GM12878 (cell line): Measurements from ENCODE around the gene TMEM131L. TPM values are rescaled to one million over a fixed set of nuclear protein-coding genes. Genes with fewer than 3 reads are reported as not detected.

Source experiments
- ATAC-seq: fragments of 200-7000 bp; cut with Tn5 transposase; 3 replicates; pipeline ENCODE4 v1.9.1; 2020; ENCODE audit warnings: mild to moderate bottlenecking, moderate library complexity
- BruUV-seq: library from RNA; stranded (reverse); fragments of 400-500 nt; replicated peaks from 2 replicates; lab custom pipeline; 2021; lab: Mats Ljungman, UMichigan
- CTCF ChIA-PET: fragments of 300-600 bp; sonication (Branson Sonifier 250); formaldehyde crosslinking; extraction: SDS; loops from one replicate; lab custom pipeline; 2021; ENCODE audit warnings: inconsistent platforms; lab: Yijun Ruan, JAX
- POLR2A ChIA-PET: fragments of 350-600 bp; formaldehyde crosslinking; extraction: SDS; loops from one replicate; lab custom pipeline; 2021; ENCODE audit warnings: inconsistent platforms; lab: Charles Lee
- RAD21 ChIA-PET: fragments of 300-600 bp; sonication (Branson Sonifier 250); formaldehyde crosslinking; loops from one replicate; lab custom pipeline; 2023; ENCODE audit warnings: antibody characterized with exemption; ENCODE audit not compliant: unreplicated experiment; lab: Charles Lee
- SMC1A ChIA-PET: fragments of 300-600 bp; sonication (Branson Sonifier 250); formaldehyde crosslinking; loops from one replicate; lab custom pipeline; 2023; ENCODE audit not compliant: unreplicated experiment, uncharacterized antibody; lab: Charles Lee
- DNase-seq: peaks from one replicate; pipeline ENCODE4 v3.0.0-alpha.2; 2011; ENCODE audit warnings: low read depth, low spot score
- FAIRE-seq: peaks from 3 replicates; lab custom pipeline; 2011; peaks lifted over from hg19 to GRCh38; lab: Jason Lieb, UNC
- H2AFZ ChIP-seq: 2 replicates; pipeline ENCODE4 v1.6.0; 2011; ENCODE audit warnings: low read depth, low read length, control low read depth; ENCODE audit not compliant: control insufficient read depth
- H3K27ac ChIP-seq: 2 replicates; pipeline ENCODE4 v1.5.1; 2011; ENCODE audit warnings: control low read depth; ENCODE audit not compliant: control insufficient read depth, insufficient read depth
- H3K27me3 ChIP-seq, 2 experiments: replicated peaks in 1 of 2; 2 replicates each; pipeline versions ENCODE4 v1.6.0 to v1.6.1; 2011; ENCODE audit warnings: low read length in 1 of 2; ENCODE audit not compliant: control insufficient read depth in 2 of 2, insufficient read depth in 2 of 2
- H3K36me3 ChIP-seq, 2 experiments: 2 replicates each; pipeline ENCODE4 v1.5.1; 2011; ENCODE audit warnings: low read length in 1 of 2; ENCODE audit not compliant: control insufficient read depth in 2 of 2, insufficient read depth in 2 of 2
- H3K4me1 ChIP-seq: 2 replicates; pipeline ENCODE4 v1.6.1; 2011; ENCODE audit warnings: mild to moderate bottlenecking, low read length, moderate library complexity, mixed read lengths; ENCODE audit not compliant: control insufficient read depth, insufficient read depth
- H3K4me2 ChIP-seq: 2 replicates; pipeline ENCODE4 v1.6.0; 2011; ENCODE audit warnings: control low read depth; ENCODE audit not compliant: control insufficient read depth, insufficient read depth
- H3K4me3 ChIP-seq: fragments of 200-600 bp; sonication (generic); 2 replicates; pipeline ENCODE4 v1.5.1; 2016
- H3K79me2 ChIP-seq: 2 replicates; pipeline ENCODE4 v1.6.0; 2011; ENCODE audit warnings: low read length; ENCODE audit not compliant: control insufficient read depth, insufficient read depth
- H3K9ac ChIP-seq: 2 replicates; pipeline ENCODE4 v1.8.0; 2011; ENCODE audit warnings: low read length, control low read depth, mixed read lengths; ENCODE audit not compliant: control insufficient read depth, insufficient read depth
- H3K9me3 ChIP-seq: replicated peaks from 3 replicates; pipeline ENCODE4 v1.5.1; 2011; ENCODE audit warnings: mild to moderate bottlenecking, low read length; ENCODE audit not compliant: control insufficient read depth, insufficient read depth
- H4K20me1 ChIP-seq: 2 replicates; pipeline ENCODE4 v1.6.0; 2011; ENCODE audit not compliant: control insufficient read depth, insufficient read depth
- FOXM1 ChIP-seq: IDR thresholded peaks from 2 replicates; pipeline ENCODE4 v1.6.1; 2012; ENCODE audit warnings: low read depth, mild to moderate bottlenecking, inconsistent platforms, low read length, moderate library complexity
- MEF2A ChIP-seq: IDR thresholded peaks from 2 replicates; pipeline ENCODE4 v1.6.1; 2011; ENCODE audit warnings: low read depth, mild to moderate bottlenecking, low read length, moderate library complexity; ENCODE audit not compliant: insufficient read depth
- NR2F1 ChIP-seq: fragments of 450-650 bp; conservative IDR thresholded peaks from 2 replicates; pipeline ENCODE4 v1.6.1; 2017; ENCODE audit warnings: mild to moderate bottlenecking
- PKNOX1 ChIP-seq: fragments of 450-650 bp; IDR thresholded peaks from 2 replicates; pipeline ENCODE4 v1.6.1; 2016; ENCODE audit warnings: mild to moderate bottlenecking
- POLR2A ChIP-seq: IDR thresholded peaks from 2 replicates; pipeline ENCODE4 v1.6.1; 2011; ENCODE audit warnings: low read depth, mild to moderate bottlenecking, low read length
- RCOR1 ChIP-seq: conservative IDR thresholded peaks from 2 replicates; pipeline ENCODE4 v1.6.1; 2012; ENCODE audit warnings: low read depth, low read length, improper control_type of control experiment
- ZNF24 ChIP-seq: fragments of 450-650 bp; IDR thresholded peaks from 2 replicates; pipeline ENCODE4 v1.6.1; 2017; ENCODE audit warnings: antibody characterized with exemption, mild to moderate bottlenecking
- WGBS: methylation state at CpG from one replicate; pipeline ENCODE4 v1.1.6; 2016; ENCODE audit warnings: low lambda C conversion rate; ENCODE audit not compliant: insufficient replicate concordance, insufficient coverage; ENCODE audit errors: missing lambda C conversion rate; 5-methylcytosine and 5-hydroxymethylcytosine counted together
- in situ Hi-C: fragments of 300-500 bp; cut with MboI; formaldehyde crosslinking; loops from 9 replicates; pipeline ENCODE4 v1.14.3; 2018; ENCODE audit warnings: mixed read lengths
- intact Hi-C: fragments of 100-400 bp; cut with micrococcal nuclease; formaldehyde crosslinking; loops from one replicate; pipeline ENCODE4 v1.14.2; 2022; ENCODE audit not compliant: unreplicated experiment
- polyA plus RNA-seq, 11 experiments: library from polyadenylated mRNA; depleted of rRNA in 4 of 11; unstranded in 6 of 11; stranded (reverse) in 5 of 11; fragments of >200 nt; fragmentation: Nextera tagmentation in 4 of 11; fragmentation: Illumina TruSeq in 1 of 11; extraction: Ambion mirVana in 4 of 11; extraction: Trizol in 1 of 11; gene quantifications; 1 replicate in 1 of 11; 2 replicates in 10 of 11; pipeline versions ENCODE4 v1.2.1 to v1.2.3, GENCODE V29; 2011 to 2016; ENCODE audit warnings: inconsistent platforms in 2 of 11, missing spikeins in 2 of 11, low read depth in 1 of 11
- total RNA-seq, 4 experiments: library from RNA; depleted of rRNA in 3 of 4; stranded (reverse); fragments of >200 nt in 3 of 4; fragmentation: Illumina TruSeq in 1 of 4; extraction: Trizol in 1 of 4; gene quantifications; 2 replicates each; pipeline versions ENCODE4 v1.2.1 to v1.2.3, GENCODE V29; 2013 to 2021
- TF ChIP-seq, protein P1 (sequence below): IDR thresholded peaks from 2 replicates; pipeline ENCODE4 v1.6.1; 2012; ENCODE audit warnings: mild to moderate bottlenecking, low read depth, low read length

Gene TMEM131L
- total and polyA plus RNA-seq, 10 of the 15 experiments (the other 5 are each of a cell fraction or from before 2014, with no cell fraction given) = 8.5 to 101 (median 74.4) TPM

DNA sequence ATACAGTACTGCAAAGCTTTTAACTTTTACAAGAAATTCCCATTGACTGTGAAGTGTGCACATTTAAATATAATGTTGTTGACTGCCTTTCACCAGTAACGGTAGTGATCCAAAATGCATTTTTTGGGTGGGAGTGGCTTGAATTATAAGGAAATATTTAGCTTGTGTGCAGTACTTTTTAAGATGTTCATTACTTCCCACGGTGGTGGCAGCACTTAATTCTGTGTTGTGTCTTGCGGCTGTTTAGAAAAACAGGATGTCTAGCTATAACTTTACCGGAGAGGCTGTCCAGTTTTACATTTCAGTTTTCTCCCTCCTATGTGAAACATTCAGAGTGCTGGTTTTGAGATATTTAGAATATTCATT lies 1.7 kb downstream of the TMEM131L start:
- Histone ChIP-seq H3K79me2 (peaks cover 67% of the 10 kb centered on the region), H3K9ac (peak overlapping the region; percentile 80), H3K4me2 (peak overlapping the region; percentile 90), H3K4me1 (peaks cover 31% of the 10 kb centered on the region), H3K36me3 (peaks cover 3 to 8% of the 10 kb centered on the region in 2 experiments), H4K20me1 (no peaks in the 10 kb centered on the region; the same call in 1 of the 2 replicates), H3K4me3 (peak overlapping the region; percentile 98), H3K27ac (peak overlapping the region; percentile 88), H3K27me3 (no peaks in the 10 kb centered on the region), H3K9me3 (no peaks in the 10 kb centered on the region; the same call in 2 of the 3 replicates), H2AFZ (no peak overlapping the region)
- SMC1A ChIA-PET = interaction anchor here (0.8 to 12.9 kb wide), 27 partner anchors 10 to 122 kb away, joined by 3 to 356 read pairs (median 9); no protein-coding TSS in a partner anchor
- intact Hi-C loops = loop anchor here (1.0 kb wide), 5 partner anchors 20 to 124 kb away; partner anchors contain the start of gene MND1
- RAD21 ChIA-PET = interaction anchor here (0.7 to 15.8 kb wide), 20 partner anchors 10 to 175 kb away, joined by 3 to 429 read pairs (median 6); no protein-coding TSS in a partner anchor
- FAIRE-seq = no peak
- CTCF ChIA-PET = interaction anchor here (0.7 to 6.5 kb wide), 22 partner anchors 11 to 176 kb away, joined by 3 to 55 read pairs (median 6); no protein-coding TSS in a partner anchor
- POLR2A ChIA-PET = interaction anchor here (0.6 to 16.1 kb wide), 15 partner anchors 10 to 176 kb away, joined by 3 to 268 read pairs (median 7); no protein-coding TSS in a partner anchor
- BruUV-seq = no TSS peak
- 1% methylated on average over 4 of the region's 4 CpGs for WGBS
- no peak for ATAC-seq
- in situ Hi-C loops = no loop called here
- DNase-seq = no peak
- TF ChIP-seq POLR2A = no peak
- 0 out of 2 replicates have a peak, but pooled peaks have one; percentile 5 for TF ChIP-seq FOXM1
- no peak for TF ChIP-seq PKNOX1

DNA sequence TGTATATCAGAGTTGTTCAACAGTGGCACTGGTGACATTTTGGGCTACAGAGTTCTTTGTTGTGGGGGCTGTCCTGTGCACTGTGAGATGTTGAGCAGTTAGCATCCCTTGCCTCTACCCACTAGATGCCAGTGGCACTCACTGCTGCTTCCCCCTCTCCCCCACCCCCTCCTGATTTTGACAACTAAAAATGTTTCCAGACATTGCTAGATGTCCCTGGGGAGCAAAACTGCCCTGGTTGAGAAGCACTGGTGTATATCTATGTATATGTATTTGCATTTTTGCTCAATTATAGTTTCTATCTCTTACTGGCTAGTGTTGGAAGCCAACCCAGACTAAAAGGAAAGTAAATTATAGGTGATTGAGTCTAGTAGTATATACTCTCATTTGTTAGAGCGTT lies 2.4 kb downstream of the TMEM131L start:
- H3K4me1 ChIP-seq = peaks cover 36% of the 10 kb centered on the region
- no peaks in the 10 kb centered on the region; the same call in 1 of the 2 replicates for H4K20me1 ChIP-seq
- no TSS peak for BruUV-seq
- intact Hi-C loops (loop anchor here (1.0 kb wide), 2 partner anchors 20 to 35 kb away; no protein-coding TSS in a partner anchor), in situ Hi-C loops (no loop called here)
- H3K36me3 ChIP-seq = peaks cover 3 to 10% of the 10 kb centered on the region in 2 experiments
- no peaks in the 10 kb centered on the region for H3K27me3 ChIP-seq
- WGBS = 4% methylated on average over 1 of the region's 1 CpG
- no peaks in the 10 kb centered on the region; the same call in 2 of the 3 replicates for H3K9me3 ChIP-seq
- RAD21 ChIA-PET = interaction anchor here (0.7 to 15.8 kb wide), 18 partner anchors 9 to 175 kb away, joined by 3 to 429 read pairs (median 6); no protein-coding TSS in a partner anchor
- H3K4me3 ChIP-seq = peak overlapping the region; percentile 98
- SMC1A ChIA-PET = interaction anchor here (0.7 to 12.9 kb wide), 21 partner anchors 10 to 125 kb away, joined by 3 to 356 read pairs (median 7); no protein-coding TSS in a partner anchor
- POLR2A ChIA-PET = interaction anchor here (0.7 to 16.1 kb wide), 14 partner anchors 9 to 103 kb away, joined by 3 to 268 read pairs (median 10); no protein-coding TSS in a partner anchor
- peak overlapping the region; percentile 90 for H3K4me2 ChIP-seq
- no peak for FAIRE-seq
- H3K27ac ChIP-seq = peak overlapping the region; percentile 88
- H2AFZ ChIP-seq = no peak overlapping the region
- H3K79me2 ChIP-seq = peaks cover 73% of the 10 kb centered on the region
- CTCF ChIA-PET = interaction anchor here (0.6 to 6.5 kb wide), 19 partner anchors 10 to 175 kb away, joined by 3 to 55 read pairs (median 6); no protein-coding TSS in a partner anchor
- DNase-seq = peak; percentile 87
- peak overlapping the region; percentile 80 for H3K9ac ChIP-seq
- peak; percentile 16 for ATAC-seq
- TF ChIP-seq MEF2A (0 out of 2 replicates have a peak, but pooled peaks have one; percentile 26), ZNF24 (peak; percentile 66; the same call in 1 of the 2 replicates), RCOR1 (no peak), NR2F1 (no peak)
- TF ChIP-seq, protein P1, sequence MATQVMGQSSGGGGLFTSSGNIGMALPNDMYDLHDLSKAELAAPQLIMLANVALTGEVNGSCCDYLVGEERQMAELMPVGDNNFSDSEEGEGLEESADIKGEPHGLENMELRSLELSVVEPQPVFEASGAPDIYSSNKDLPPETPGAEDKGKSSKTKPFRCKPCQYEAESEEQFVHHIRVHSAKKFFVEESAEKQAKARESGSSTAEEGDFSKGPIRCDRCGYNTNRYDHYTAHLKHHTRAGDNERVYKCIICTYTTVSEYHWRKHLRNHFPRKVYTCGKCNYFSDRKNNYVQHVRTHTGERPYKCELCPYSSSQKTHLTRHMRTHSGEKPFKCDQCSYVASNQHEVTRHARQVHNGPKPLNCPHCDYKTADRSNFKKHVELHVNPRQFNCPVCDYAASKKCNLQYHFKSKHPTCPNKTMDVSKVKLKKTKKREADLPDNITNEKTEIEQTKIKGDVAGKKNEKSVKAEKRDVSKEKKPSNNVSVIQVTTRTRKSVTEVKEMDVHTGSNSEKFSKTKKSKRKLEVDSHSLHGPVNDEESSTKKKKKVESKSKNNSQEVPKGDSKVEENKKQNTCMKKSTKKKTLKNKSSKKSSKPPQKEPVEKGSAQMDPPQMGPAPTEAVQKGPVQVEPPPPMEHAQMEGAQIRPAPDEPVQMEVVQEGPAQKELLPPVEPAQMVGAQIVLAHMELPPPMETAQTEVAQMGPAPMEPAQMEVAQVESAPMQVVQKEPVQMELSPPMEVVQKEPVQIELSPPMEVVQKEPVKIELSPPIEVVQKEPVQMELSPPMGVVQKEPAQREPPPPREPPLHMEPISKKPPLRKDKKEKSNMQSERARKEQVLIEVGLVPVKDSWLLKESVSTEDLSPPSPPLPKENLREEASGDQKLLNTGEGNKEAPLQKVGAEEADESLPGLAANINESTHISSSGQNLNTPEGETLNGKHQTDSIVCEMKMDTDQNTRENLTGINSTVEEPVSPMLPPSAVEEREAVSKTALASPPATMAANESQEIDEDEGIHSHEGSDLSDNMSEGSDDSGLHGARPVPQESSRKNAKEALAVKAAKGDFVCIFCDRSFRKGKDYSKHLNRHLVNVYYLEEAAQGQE = no peak
